Activated naive CD4-positive, alpha-beta T cell treated with anti-CD3 and anti-CD28 coated beads, Interleukin-2, amount 50 U/mL, for 16 hours (primary cell): ENCODE results near the gene LY6G6F.

Experiments used
- DNase-seq: peaks from one replicate; pipeline ENCODE4 v3.0.0-alpha.2; 2020

LY6G6F gene

GRCh38 chr6:31727034-31727716 lies 20.5 kb downstream of the LY6G6F start:
- DNase-seq: no peak

- no peak for DNase-seq
Measured at GRCh38 chr6:31727717-31728671, 21.3 kb downstream of the LY6G6F start.

DNA sequence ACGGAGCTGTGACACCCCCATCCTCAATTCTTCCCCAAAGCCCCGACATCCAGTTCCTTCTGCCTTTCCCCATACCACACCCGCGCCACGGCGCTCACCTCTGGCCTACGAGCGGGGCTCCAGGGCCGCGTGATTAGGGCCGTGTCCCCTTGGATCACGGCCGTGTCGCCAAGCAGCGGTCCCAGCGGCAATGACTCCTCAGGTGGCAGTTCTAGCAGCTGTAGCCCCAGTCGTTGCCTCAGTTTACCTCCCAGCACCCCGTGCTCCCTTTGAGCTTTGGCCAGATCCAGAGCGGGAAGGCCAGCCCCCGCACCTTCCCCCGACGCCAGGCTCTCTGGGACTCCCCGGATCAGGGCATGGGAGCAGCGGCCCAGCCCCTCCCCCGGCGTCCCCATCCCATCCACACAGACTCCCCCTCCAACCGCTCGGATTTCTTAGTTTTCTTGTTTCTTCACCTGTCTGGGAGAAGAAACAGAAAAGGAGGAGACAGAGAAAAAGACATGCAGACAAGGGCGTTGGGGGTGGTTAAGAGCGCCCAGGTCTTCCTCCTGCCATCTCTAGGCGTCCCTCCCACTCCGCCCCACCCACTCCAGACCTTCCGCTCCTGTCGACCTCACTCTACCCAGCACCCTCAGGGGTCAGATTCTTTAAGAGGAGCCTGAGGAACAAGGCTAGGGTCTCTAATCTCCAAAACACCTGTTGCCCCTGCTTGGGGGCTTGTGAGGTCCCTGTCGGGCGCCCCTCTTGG lies 22.3 kb downstream of the LY6G6F start, which contains the start of gene DDAH2:
Gene DDAH2 (minus strand): TSS at position 533 of the 748 bp plus-strand sequence. CDS start 138 bp downstream, at position 395.
- no peak for DNase-seq

DNA sequence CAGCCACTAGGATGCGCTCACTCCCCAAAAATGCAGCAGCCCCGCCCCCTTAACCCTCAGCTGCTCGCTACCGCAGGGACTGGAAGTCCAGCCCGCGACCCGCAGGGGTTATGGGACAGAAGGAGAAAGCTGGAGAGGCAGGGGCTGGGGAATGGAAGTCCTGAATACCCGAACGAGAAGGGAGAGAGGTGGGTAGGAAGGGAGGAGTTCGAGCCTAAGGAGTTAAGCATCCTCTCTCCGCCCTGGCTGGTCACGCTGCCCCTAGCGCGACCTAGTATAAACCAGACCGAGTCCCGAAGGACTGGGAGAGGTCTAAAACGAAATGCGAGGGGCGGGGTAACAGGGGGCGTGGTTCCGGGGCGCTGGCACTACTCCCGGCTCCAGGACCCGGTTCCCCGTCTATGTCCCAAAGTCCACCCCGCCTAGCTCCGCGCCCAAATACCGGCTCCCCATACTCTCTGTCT lies 22.9 kb downstream of the LY6G6F start:
- DNase-seq: peak; percentile 78

GRCh38 chr6:31729979-31730630 lies 23.4 kb downstream of the LY6G6F start:
- DNase-seq: peak; percentile 60

DNA sequence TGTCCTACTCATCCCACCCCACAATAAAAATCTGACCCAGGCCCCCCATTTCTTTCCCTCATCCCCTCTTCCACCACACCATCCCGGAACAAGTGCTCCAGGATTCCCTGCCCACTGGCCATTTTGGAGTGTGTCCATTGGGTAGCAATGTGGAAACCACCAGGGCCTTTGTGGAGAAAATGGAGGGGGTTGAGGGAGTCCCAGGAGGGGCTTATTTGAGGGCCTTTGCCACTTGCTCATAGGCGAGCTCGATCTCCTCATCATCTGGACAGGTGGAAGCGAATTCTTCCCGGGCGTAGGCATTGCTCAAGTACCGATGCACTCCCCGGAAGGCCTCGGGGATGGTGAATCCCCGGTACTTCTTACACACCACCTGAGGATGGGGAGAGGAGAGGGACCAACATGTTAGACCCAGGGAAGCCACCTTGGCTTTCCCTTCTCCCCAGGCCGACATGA lies 24.0 kb downstream of the LY6G6F start:
- DNase-seq: no peak

DNA sequence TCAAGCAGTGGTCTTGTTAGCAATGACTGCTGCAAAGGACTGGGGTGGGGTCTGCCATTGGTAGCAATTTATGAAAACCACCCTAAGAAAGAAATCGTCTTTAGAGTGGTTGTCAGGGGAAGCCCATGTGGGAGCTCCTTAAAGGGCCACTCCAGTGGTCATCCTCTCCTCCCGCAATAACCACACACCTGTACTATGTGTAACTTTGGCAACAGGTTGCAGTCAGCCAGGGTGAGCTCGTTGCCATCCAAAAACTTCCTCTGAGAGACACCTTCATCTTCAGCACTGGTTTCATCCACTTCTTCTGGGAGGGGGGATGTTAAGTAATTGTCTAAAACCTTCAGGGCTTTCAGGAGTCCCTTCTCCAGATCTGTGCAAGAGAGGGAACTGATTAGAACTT lies 25.4 kb downstream of the LY6G6F start:
- no peak for DNase-seq

DNA sequence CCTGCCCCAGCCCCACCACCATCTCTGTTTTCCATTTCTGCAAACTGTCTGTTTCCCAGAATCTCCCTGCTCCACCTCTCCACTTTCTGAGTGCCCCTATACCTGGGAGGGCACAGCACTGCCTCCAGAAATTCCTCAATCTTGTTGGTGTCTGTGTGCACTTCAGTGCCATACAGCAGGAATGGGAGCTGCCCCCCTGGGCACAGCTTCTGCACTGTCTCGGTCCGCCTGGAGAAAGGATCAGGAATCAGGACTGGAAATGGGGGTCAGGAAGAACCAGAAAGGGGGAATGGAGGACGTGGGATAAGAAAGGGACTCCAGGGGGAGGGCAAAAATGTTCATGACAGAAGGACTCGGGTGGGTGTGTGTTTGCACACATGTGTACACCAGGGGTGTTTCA lies 27.1 kb downstream of the LY6G6F start:
- DNase-seq: no peak

DNA sequence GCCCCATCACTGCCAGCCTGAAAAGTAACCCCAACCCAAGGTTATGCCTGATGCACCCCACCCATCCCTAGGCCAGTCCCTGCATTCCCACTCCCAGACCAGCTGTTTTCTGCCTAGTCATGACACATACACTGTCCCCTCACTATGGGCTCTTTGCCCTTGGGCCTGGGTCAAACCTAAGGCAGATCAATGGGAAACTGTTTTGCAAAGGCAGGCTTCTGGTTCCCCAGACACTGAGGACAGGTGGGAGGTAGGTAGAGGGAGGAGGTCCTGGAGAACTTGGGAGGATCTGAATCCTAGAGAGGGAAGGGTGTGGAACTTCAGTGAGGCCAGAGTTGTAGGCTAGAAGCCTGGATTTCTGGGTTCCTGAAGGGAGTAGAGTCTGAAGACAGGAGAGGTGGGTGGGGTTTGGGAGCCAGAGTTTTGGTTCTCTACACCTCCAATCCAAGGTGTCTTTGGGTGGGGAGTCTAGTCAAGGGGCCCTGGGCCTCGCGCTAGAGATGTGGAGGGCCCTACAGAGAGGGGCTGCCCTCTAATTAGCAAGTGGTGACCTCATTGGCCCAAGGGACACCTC lies 27.7 kb downstream of the LY6G6F start:
- no peak for DNase-seq

GRCh38 chr6:31734821-31735406 lies 28.2 kb downstream of the LY6G6F start:
- DNase-seq: peak; percentile 37

- DNase-seq: peak; percentile 79
Measured at GRCh38 chr6:31736021-31736767, 29.5 kb downstream of the LY6G6F start, which contains the start of gene CLIC1. TSS of gene CLIC1 (minus strand) at chr6:31736530. CDS start at chr6:31736300, 230 bp downstream.

DNA sequence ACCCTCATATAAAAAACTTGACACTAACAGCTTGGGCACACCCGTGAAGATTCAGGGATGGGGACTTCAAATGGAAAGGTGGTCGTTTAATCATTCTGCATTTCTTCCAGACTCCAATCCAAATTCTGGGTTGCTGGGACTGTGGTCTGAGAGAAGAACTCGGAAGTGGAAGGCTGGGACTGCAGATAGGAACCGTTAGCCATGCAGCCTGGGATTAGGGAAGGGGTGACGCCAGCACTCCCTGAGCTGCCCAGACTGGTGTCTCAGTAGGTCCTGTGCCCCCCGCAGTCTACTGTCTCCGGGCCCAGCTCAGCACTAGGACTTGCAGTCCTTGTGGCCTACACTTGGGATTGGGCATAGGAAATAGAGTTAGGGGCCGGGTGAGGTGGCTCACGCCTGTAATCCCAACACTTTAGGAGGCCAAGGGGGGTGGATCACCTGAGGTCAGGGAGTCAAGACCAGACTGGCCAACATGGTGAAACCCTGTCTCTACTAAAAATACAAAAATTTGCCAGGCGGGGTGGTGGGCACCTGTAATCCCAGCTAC lies 30.2 kb downstream of the LY6G6F start:
- no peak for DNase-seq

- no peak for DNase-seq
Measured at GRCh38 chr6:31737315-31737990, 30.8 kb downstream of the LY6G6F start.

DNA sequence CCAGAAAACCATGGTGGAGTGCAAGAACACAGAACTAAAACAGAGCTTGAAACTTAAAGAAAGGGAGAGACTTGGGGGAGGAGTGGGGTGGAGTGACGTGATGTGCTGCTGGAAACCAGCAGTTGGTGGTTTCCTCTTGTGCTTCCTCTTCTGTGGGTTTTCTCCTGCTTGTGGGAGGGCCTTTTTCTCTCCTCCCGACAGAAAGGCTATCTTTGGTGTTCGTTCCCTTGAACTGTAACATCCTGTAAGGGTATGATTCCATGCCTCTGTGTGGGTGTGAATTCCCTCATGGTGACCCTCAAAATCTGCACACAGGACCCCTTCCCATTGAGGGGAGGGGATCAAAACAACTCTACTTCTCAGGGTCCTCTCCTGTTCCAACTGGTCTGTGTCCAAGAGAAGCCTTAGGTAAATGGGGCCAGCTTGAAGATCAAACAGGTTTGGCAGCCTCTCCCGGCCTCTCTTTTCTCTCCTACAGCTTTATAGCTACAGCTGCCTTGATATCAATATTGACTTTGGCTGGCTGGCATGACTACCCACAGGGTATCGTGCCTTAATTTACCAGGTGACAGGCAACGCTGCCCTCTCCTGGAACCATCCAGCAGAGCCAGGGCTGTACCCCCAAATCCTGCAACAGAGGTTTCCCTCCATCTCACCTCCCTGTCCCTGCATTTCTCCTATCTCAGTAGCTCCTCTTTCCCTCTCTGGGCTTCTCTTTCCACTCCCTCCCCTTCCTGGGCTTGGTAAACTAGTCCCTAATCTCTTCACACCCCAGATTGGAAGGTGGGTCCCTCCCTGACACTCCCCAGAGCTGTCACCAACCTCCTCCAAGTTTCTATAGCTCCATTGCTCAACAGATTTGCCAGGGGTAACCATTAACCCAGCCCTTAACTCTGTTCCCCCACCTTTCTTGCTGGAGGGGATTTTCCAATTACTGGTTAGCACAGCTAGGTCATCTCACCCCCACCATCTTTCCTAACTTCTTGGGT lies 31.6 kb downstream of the LY6G6F start:
- peak; percentile 43 for DNase-seq

DNA sequence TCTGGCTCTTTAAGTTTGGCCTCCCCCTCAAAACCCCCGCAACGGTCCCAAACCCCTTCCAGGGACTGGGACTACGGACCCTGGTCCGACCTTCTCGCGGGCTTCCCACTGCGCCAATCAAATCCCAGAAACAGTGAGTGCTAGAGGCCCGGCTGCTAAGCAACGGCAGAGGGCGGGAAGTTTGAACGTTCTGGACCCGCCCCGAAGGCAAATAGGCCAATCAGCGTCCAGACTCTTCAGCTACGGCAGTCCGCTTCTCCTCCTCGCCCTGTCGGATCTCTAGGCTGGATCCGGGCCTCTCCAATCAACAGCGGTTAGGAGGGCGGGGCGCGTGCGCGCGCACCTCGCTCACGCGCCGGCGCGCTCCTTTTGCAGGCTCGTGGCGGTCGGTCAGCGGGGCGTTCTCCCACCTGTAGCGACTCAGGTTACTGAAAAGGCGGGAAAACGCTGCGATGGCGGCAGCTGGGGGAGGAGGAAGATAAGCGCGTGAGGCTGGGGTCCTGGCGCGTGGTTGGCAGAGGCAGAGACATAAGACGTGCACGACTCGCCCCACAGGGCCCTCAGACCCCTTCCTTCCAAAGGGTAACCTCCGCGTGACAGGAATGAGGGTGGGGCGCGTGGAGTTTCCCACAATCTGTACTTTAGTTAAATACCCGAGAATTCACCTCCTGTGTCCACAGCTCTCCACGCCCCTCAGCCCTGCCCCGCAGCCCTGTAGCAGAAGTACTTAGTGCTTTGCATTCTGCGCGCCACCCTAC lies 33.2 kb downstream of the LY6G6F start, which contains the start of gene MSH5:
Gene MSH5 (plus strand): TSS at position 367 of the 758 bp plus-strand sequence. CDS start 462 bp downstream, outside the sequence.
- peak; percentile 95 for DNase-seq

- no peak for DNase-seq
Measured at GRCh38 chr6:31740397-31741223, 33.9 kb downstream of the LY6G6F start.

- DNase-seq: no peak
Measured at GRCh38 chr6:31741815-31742214, 35.1 kb downstream of the LY6G6F start.
